ENCODE results near the gene ATP1B3. TPM values are rescaled to one million over a fixed set of nuclear protein-coding genes. Genes with fewer than 3 reads are reported as not detected.

Gene ATP1B3
- polyA plus RNA-seq, 1 of the 3 experiments (the other 2 are of a cell fraction), result 86.3 TPM

Small RNA genes lying within 50 kb of the gene (small RNA-seq; reads per million reads assigned to genes)
- gene HMGN2P25 (0 reads per million in 7 experiments), gene RNU6-509P (0 reads per million in 7 experiments)

Other genes with a start within 250 kb of the ATP1B3 start
- gene RNF7, start 138.3 kb upstream of the ATP1B3 start, polyA plus RNA-seq (2012; rRNA removed), result 77.1 and 119 TPM in 2 replicates
- gene GRK7, start 113.2 kb upstream of the ATP1B3 start, polyA plus RNA-seq (2012; rRNA removed), result 0.03 TPM in 1 of 2 replicates, not detected in the other

Data from SK-N-SH (cell line).